Measurements from ENCODE around the gene FMNL3. TPM values are rescaled to one million over a fixed set of nuclear protein-coding genes. Genes with fewer than 3 reads are reported as not detected.

Gene FMNL3
- total RNA-seq, 1 donor from 2014 or later = 9.4 TPM

Other genes starting within 250 kb of the FMNL3 start
- gene KCNH3, start 168.4 kb downstream of the FMNL3 start, total RNA-seq = 0.16 TPM
- gene MCRS1, start 139.3 kb downstream of the FMNL3 start, total RNA-seq = 83.0 TPM
- 0.46 TPM for gene FAM186B, start 101.8 kb downstream of the FMNL3 start, total RNA-seq
- gene PRPF40B, start 83.8 kb downstream of the FMNL3 start, total RNA-seq = 19.1 TPM
- 233 TPM for gene TMBIM6, start 34.2 kb upstream of the FMNL3 start, total RNA-seq
- gene NCKAP5L, start 121.0 kb upstream of the FMNL3 start, total RNA-seq = 29.0 TPM
- 2.4 TPM for gene BCDIN3D, start 135.7 kb upstream of the FMNL3 start, total RNA-seq
- 10.6 TPM for gene FAIM2, start 196.5 kb upstream of the FMNL3 start, total RNA-seq
- gene AQP2, start 243.3 kb upstream of the FMNL3 start, total RNA-seq = not detected

All from Right ventricle myocardium superior (tissue), 1 donor.